Parathyroid adenoma (tissue), 2 donors: ENCODE measurements around the gene GTF2A1L.

ENCODE experiments used
- H2AFZ ChIP-seq: fragments of 300-600 bp; sonication (generic); one replicate; pipeline ENCODE4 v1.7.0; 2017; ENCODE audit warnings: antibody characterized with exemption, mild to moderate bottlenecking
- H3K27ac ChIP-seq: fragments of 300-600 bp; sonication (generic); one replicate; pipeline ENCODE4 v1.7.0; 2017
- H3K27me3 ChIP-seq: fragments of 300-600 bp; sonication (generic); one replicate; pipeline ENCODE4 v1.7.0; 2017; ENCODE audit warnings: low read length; ENCODE audit not compliant: control insufficient read depth, insufficient read depth
- H3K36me3 ChIP-seq: fragments of 300-600 bp; sonication (generic); one replicate; pipeline ENCODE4 v1.7.0; 2017; ENCODE audit warnings: low read length; ENCODE audit not compliant: control insufficient read depth, insufficient read depth
- H3K4me1 ChIP-seq: fragments of 300-600 bp; sonication (generic); one replicate; pipeline ENCODE4 v1.7.0; 2017; ENCODE audit warnings: control low read depth
- H3K4me2 ChIP-seq: fragments of 300-600 bp; sonication (generic); one replicate; pipeline ENCODE4 v1.7.0; 2017; ENCODE audit warnings: low read length
- H3K4me3 ChIP-seq: fragments of 300-600 bp; sonication (generic); one replicate; pipeline ENCODE4 v1.7.0; 2017; ENCODE audit warnings: low read depth, low read length
- H3K79me2 ChIP-seq: fragments of 300-600 bp; sonication (generic); one replicate; pipeline ENCODE4 v1.7.0; 2017; ENCODE audit warnings: control low read depth
- H3K9ac ChIP-seq: fragments of 300-600 bp; sonication (generic); one replicate; pipeline ENCODE4 v1.7.0; 2017; ENCODE audit warnings: mild to moderate bottlenecking
- H3K9me3 ChIP-seq: fragments of 300-600 bp; sonication (generic); one replicate; pipeline ENCODE4 v1.7.0; 2017; ENCODE audit warnings: low read length; ENCODE audit not compliant: control insufficient read depth
- CTCF ChIP-seq: fragments of 300-600 bp; sonication (generic); IDR thresholded peaks from one replicate; pipeline ENCODE4 v1.7.0; 2017; ENCODE audit warnings: antibody characterized with exemption, mild to moderate bottlenecking
- donor health status: primary hyperparathyroidism.

The GTF2A1L gene

GRCh38 chr2:48624696-48625095 is 7.0 kb downstream of the GTF2A1L start:
- H3K36me3 ChIP-seq: no peaks in the 10 kb centered on the region
- H3K4me1 ChIP-seq: no peaks in the 10 kb centered on the region
- no peaks in the 10 kb centered on the region for H3K27me3 ChIP-seq
- no peaks in the 10 kb centered on the region for H3K79me2 ChIP-seq
- H3K4me3 ChIP-seq: no peak overlapping the region
- H3K4me2 ChIP-seq: no peak overlapping the region
- H2AFZ ChIP-seq: no peak overlapping the region
- no peaks in the 10 kb centered on the region for H3K9me3 ChIP-seq
- H3K27ac ChIP-seq: no peak overlapping the region
- TF ChIP-seq CTCF: no peak
- H3K9ac ChIP-seq: no peak overlapping the region

GRCh38 chr2:48626047-48626446 is 8.4 kb downstream of the GTF2A1L start:
- Histone ChIP-seq H3K27me3 (no peaks in the 10 kb centered on the region), H3K9ac (no peak overlapping the region)

DNA sequence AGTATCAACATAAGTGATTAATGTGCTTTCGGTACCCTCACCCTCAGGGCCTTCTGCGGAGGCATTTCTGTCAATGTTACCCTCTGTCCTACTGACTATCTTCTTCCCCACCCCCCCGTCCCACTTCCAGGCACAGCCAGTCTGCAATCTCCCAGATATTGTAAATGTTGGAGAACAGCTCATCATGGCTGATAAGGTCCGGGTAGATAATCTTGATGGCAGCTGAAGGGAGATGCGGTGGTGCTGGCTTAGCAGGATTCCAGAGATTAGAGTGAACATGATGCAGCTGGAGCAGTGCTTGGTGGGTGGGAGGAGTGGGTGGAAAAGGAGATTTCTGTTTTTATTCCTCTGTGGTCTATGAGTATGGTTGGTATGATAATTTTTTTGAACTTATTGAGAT is 15.5 kb downstream of the GTF2A1L start:
- no peak for TF ChIP-seq CTCF
- Histone ChIP-seq H3K79me2 (no peaks in the 10 kb centered on the region), H3K27ac (no peak overlapping the region), H3K9me3 (no peaks in the 10 kb centered on the region), H3K36me3 (no peaks in the 10 kb centered on the region), H2AFZ (no peak overlapping the region), H3K27me3 (no peaks in the 10 kb centered on the region), H3K4me1 (no peaks in the 10 kb centered on the region), H3K4me2 (no peak overlapping the region), H3K9ac (no peak overlapping the region), H3K4me3 (no peak overlapping the region)

More at GRCh38 chr2:48626047-48626446, 8.4 kb downstream of the GTF2A1L start:
- Histone ChIP-seq H3K4me3 (no peak overlapping the region), H3K9me3 (no peaks in the 10 kb centered on the region), H3K36me3 (no peaks in the 10 kb centered on the region), H2AFZ (no peak overlapping the region), H3K27ac (no peak overlapping the region), H3K4me2 (no peak overlapping the region), H3K4me1 (no peaks in the 10 kb centered on the region), H3K79me2 (no peaks in the 10 kb centered on the region)
- no peak for TF ChIP-seq CTCF

- Histone ChIP-seq H3K27me3 (no peaks in the 10 kb centered on the region), H3K4me1 (no peaks in the 10 kb centered on the region), H3K9ac (no peak overlapping the region), H3K36me3 (no peaks in the 10 kb centered on the region), H3K79me2 (no peaks in the 10 kb centered on the region), H3K9me3 (no peaks in the 10 kb centered on the region), H3K4me2 (no peak overlapping the region), H3K27ac (no peak overlapping the region), H2AFZ (no peak overlapping the region), H3K4me3 (no peak overlapping the region)
- TF ChIP-seq CTCF: no peak
Observed at GRCh38 chr2:48635786-48636185, 18.1 kb downstream of the GTF2A1L start.

- TF ChIP-seq CTCF: no peak
- Histone ChIP-seq H2AFZ (no peak overlapping the region), H3K27ac (no peak overlapping the region), H3K36me3 (no peaks in the 10 kb centered on the region), H3K4me2 (no peak overlapping the region), H3K9me3 (no peaks in the 10 kb centered on the region), H3K4me3 (no peak overlapping the region), H3K79me2 (no peaks in the 10 kb centered on the region), H3K27me3 (no peaks in the 10 kb centered on the region), H3K9ac (no peak overlapping the region), H3K4me1 (no peaks in the 10 kb centered on the region)
Observed at GRCh38 chr2:48638261-48638660, 20.6 kb downstream of the GTF2A1L start.
